Ureter (tissue), 1 donor: ENCODE data around the gene MB21D2. TPM values are rescaled to one million over a fixed set of nuclear protein-coding genes. Genes with fewer than 3 reads are reported as not detected.

Source experiments
- DNase-seq: peaks from one replicate; pipeline ENCODE4 v3.0.0-alpha.2; 2020; ENCODE audit warnings: low spot score
- total RNA-seq: library from RNA; stranded (reverse); gene quantifications from one replicate; pipeline ENCODE4 v1.2.4, GENCODE V29; 2023
- donor health status: DM: yes; HTN: yes; CAD: no.

Gene MB21D2
- total RNA-seq, 1 donor from 2014 or later, result 8.7 TPM

DNA sequence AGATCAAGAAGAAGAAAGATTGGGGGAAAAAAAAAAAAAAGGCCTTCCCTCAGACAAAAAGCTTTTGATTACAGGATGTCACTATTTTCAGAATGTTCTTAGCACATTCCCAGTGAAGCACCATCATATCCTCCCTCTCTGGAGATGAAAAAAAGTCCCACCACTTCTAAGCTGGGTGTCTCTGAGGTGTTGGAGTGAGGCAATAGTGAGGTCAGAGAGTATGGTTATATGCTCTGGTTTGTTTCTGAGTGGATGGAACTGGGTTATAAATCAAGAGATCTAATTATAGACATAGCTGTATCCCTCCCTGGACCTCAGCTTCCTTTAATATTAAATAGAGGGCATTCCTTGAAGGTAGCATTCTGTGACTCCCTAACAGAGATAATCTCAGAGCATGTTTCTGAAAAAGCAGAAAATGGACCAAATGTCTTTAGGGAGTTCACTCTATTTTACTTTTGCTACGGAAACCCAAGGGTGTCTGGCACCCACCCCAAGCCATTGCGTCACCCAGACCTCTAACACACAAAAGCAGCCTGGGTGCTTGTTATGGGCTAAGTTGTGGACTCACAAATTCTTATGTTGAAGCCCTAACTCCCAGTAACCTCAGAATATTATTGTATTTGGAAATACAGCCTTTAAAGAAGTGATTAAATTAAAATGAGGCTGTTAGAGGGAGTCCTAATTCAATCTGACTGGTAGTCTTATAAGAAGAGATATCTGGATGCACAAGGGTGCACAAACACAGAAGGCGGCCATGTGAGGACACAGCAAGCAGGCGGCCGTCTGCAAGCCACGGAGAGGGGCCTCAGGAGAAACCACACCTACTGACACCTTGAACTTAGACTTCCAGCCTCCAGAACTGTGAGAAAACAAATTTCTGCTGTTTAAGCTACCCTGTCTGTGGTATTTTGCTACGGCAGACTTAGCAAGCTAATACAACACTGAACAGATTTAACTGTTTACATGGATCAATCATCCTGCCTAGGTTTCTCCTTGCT lies 81.5 kb downstream of the MB21D2 start:
- no peak for DNase-seq

- no peak for DNase-seq
Measured at GRCh38 chr3:192834428-192834827, 83.2 kb downstream of the MB21D2 start.

- no peak for DNase-seq
Measured at GRCh38 chr3:192833177-192833890, 84.3 kb downstream of the MB21D2 start.

DNA sequence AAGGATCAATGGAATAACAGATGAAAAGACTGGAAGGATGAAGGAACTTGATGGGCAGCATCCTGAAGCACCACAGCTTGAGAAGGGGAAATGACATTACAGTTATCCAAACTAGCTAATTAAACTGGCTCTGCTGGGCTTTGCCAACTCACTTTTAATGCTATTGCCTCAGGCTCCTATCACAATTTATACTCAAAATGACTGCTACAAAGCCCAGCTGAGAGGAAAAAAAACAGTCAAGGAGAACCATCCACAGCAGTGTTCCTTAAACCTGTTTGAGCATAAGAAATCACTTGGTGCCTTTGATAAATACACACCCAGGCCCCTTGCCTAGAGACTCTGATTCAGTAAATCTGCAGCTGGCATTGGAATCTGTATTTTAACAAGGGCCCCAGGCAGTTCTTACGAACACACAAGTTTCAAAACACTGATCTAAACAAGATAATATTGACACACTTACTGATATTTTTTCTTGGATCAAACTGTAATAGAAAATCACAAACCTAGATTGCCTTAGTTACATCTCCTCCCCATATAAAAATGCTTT lies 85.8 kb downstream of the MB21D2 start:
- DNase-seq, result no peak

GRCh38 chr3:192831111-192831644 lies 86.5 kb downstream of the MB21D2 start:
- DNase-seq, result no peak

- DNase-seq, result no peak
Measured at GRCh38 chr3:192830291-192831110, 87.2 kb downstream of the MB21D2 start.

GRCh38 chr3:192827863-192828594 lies 89.6 kb downstream of the MB21D2 start:
- DNase-seq, result no peak

- no peak for DNase-seq
Measured at GRCh38 chr3:192827208-192827607, 90.4 kb downstream of the MB21D2 start.

- no peak for DNase-seq
Measured at GRCh38 chr3:192826214-192827006, 91.2 kb downstream of the MB21D2 start.

DNA sequence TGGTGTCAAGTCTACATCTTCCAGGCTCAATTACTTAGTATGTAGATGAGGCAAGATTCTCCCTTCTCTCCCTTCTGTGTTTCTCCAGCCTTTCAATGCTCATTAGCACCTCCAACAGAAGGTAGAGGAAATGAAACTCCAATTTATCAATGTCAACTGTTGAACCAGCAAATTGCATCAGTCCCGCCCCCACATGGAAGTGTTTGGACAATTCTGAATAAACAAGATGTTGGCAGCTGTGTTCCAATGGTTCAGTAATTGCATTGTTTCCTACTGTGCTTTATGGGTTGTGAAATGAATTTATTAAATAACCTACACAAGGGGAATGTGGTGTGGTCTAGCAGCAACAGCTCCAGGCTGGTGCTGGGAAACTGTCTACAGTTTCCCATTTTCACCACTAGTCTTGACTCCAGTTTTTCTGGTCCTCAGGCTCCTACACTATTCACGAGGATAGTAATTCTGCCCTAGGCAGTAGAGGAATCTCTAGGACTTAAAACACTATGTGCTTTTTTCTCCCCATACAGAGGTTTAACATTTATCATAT lies 91.9 kb downstream of the MB21D2 start:
- no peak for DNase-seq

DNA sequence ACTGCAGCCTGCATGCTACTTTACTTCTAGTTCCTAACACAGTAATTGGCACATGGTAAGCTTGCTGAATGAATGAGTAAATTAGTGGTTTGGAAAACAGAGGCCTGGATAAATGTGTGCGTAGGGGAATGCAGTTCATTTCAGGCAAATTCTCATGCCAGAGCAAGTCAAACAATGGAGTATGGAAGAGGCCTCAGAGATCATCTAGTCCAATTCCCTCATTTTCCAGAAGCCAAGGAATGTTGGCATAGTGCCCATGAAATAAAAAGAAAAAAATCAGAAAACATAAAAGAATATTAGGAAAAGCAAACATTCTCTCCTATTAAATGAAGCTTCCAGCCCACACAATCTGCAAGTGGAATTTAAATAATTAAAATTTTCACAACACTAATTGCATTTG lies 92.4 kb downstream of the MB21D2 start:
- DNase-seq, result no peak

GRCh38 chr3:192824313-192824712 lies 93.3 kb downstream of the MB21D2 start:
- no peak for DNase-seq

GRCh38 chr3:192821161-192821560 lies 96.5 kb downstream of the MB21D2 start:
- DNase-seq, result no peak

- DNase-seq, result no peak
Measured at GRCh38 chr3:192820161-192820560, 97.5 kb downstream of the MB21D2 start.

DNA sequence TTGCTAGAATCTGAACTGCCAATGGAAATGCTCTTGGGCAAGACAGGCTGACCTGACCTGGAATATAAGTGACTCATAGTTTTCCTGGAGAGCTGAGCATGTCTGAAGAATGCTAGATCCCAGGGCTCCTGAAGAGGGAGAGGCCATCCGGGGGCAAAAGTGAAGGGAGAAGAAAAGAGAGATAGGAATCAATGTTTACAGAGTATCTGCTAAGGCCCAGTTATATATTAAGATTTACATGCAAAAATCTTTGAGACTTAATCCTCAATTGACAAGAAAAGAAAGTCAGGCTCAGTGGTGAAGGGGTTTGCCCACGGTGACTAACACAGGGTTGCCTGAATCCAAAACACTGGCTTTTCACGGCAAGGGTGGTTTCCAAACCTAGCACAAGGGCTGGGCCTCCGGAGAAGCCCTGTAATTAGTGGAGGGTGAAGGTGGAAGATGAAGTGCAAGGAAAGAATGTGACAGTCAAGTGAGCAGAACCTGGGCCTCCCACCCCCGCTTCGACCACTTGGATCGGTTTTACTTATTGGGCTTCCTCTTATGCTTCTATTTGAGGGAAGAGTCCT lies 98.6 kb downstream of the MB21D2 start:
- no peak for DNase-seq

DNA sequence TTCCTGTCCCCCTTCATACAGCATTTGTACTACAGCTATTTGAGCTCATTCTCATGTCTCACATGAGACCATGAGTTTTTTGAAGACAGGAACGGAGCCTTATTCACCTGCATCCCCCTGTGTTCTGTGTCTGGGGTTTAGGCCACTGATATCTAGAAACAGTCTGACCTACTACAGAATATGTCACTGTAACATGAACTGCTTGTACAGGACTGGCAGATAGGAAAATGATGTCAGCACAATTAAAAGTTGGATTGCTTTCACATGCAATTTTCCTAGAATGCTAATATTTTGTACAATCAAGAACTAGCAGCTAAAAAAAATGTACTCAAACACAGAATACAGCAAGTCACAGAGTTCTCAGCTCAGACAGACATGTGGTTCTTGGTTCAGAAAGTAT lies 99.5 kb downstream of the MB21D2 start:
- DNase-seq, result no peak

DNA sequence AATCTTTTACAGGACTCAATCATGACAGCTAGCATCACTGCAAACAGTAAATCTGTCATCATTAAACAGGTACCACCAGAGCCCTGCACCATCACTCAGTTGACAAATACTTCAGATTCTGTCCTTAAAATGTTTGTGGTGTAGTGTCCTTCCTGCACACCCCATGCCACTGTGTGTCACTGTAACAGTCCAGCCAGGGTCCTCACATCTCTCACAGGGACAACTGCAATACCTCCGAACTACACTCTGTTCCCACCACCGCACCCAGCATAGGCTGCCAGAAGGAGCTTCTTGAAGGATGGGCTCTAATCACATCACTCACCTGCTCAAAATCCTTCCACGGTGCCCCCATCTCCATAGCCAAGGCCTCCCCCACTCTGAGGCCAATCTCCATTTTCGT lies 100.2 kb downstream of the MB21D2 start:
- no peak for DNase-seq

DNA sequence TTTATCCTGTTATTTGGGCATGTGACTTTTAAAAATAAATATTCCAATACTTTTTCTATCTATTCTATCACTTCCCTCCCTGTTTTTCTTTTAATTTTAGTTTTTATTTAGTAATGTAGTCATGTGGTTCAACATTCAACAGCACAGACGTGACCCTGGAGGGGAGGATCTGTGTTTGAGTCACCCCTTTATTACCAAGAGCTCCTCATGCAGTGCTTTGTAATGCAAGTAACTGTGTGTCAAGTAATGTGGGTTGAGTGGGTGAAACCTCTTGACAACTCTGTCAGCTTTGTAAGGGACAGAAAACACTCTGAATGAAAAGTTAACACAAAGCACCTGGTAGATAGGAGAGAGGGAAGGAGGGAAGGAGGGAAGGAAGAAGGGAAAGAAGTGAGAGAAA lies 100.6 kb downstream of the MB21D2 start:
- no peak for DNase-seq

DNA sequence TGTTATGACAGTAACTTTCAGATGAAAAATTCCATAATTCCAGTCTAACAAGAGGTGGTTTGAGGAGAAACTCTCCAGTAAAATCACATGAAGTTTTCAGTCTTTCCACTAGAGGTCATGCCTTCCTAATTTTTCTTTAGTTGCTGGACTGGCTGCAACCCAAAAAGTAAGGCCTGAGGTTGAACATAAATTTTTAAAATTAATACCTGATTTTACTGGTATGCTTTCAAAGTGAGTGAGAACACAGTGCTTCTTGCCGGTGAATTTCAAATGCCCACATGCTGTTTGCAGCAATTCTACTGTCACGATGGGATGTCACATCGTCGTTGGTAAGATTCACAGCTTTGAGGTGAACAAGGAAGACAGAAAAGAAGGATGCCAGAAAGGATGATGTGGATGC lies 101.3 kb downstream of the MB21D2 start:
- DNase-seq, result no peak
